IPS DF 4.7 (cell line): ENCODE results near the gene PPP1R36.
"Not testable (repeated sequence)": the region's sequence is repeated elsewhere in the genome, so short reads cannot be mapped to it uniquely, and the experiment has no call there.

ENCODE experiments used
- DNase-seq: peaks from one replicate; pipeline ENCODE4 v3.0.0-alpha.2; 2013; ENCODE audit warnings: low spot score; ENCODE audit errors: extremely low read depth

Gene PPP1R36

DNA sequence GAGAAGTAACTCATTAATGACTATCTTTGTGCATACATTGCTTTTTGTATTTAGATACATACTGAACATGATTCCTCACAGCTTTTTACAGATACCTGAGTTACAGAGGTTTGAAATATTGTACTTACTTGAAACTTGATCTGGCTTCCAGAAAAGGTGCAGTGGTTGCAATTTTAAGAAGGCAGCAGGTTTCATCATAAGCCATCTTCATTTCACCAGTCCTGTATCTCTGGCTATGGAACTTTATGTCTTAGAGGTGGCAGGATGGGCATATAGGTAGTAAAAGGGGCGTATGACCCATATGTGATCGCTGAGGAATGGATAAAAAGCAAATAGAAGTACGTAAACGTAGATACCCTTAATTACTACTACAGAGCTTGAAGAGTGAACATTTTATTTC, 31.5 kb upstream of the PPP1R36 start:
- no peak for DNase-seq

GRCh38 chr14:64520699-64521098, 29.1 kb upstream of the PPP1R36 start:
- DNase-seq: no peak

DNA sequence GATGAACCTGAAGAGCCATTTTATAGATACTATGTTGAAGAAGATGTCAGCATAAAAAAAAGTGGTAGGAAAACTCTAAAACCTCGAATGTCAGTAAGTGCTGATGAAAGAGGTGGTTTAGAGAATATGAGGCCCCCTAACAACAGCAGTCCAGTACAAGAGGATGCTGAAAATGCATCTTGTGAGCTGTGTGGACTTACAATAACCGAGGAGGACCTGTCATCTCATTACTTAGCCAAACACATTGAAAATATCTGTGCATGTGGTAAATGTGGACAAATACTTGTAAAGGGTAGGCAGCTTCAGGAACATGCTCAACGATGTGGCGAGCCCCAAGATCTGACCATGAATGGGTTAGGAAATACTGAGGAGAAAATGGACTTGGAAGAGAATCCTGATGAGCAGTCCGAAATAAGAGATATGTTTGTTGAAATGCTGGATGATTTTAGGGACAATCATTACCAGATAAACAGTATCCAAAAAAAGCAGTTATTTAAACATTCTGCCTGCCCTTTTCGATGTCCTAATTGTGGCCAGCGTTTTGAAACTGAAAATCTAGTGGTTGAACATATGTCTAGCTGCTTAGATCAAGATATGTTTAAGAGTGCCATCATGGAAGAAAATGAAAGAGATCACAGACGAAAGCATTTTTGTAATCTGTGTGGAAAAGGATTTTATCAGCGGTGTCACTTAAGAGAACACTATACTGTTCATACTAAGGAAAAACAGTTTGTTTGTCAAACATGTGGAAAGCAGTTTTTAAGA, 27.0 kb upstream of the PPP1R36 start:
- DNase-seq: no peak

DNA sequence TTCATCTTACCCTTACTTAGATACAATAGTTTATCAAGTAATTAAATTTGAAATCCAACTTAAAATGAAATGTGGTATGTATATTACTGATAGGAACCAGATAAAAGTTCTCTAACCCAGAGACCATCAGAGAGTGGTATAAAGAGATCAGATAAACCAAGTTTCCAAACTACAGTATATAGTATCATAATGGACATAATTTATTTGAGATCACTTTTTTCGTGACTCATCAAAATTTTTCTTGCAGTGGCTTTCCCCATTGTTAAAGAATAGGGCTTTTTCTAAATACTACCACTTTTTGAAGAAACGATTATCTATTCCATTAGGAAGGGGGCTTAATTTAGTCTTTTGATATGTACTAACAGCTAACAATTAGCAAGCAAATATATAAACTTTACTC, 24.4 kb upstream of the PPP1R36 start:
- no peak for DNase-seq

DNA sequence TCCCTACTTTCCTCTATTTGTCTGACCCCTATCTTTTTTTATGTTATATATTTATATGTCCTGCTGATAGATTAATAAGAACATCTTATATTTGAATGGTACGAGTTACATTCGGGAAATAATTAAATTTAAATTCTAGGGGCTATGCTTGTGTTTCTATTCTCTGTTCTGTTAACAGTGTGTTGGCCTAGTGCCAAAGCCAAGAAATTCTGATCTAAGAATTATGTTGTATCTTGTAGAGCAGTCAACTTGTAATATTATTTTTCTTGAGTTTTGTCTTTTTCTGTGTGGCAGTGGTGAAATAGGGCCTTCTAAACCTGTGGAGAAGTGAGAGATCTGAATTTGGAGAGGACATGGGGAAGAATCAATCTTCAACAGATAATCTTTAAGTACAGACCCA, 18.2 kb upstream of the PPP1R36 start:
- no peak for DNase-seq

GRCh38 chr14:64536488-64537245, 13.1 kb upstream of the PPP1R36 start:
- DNase-seq: no peak

DNA sequence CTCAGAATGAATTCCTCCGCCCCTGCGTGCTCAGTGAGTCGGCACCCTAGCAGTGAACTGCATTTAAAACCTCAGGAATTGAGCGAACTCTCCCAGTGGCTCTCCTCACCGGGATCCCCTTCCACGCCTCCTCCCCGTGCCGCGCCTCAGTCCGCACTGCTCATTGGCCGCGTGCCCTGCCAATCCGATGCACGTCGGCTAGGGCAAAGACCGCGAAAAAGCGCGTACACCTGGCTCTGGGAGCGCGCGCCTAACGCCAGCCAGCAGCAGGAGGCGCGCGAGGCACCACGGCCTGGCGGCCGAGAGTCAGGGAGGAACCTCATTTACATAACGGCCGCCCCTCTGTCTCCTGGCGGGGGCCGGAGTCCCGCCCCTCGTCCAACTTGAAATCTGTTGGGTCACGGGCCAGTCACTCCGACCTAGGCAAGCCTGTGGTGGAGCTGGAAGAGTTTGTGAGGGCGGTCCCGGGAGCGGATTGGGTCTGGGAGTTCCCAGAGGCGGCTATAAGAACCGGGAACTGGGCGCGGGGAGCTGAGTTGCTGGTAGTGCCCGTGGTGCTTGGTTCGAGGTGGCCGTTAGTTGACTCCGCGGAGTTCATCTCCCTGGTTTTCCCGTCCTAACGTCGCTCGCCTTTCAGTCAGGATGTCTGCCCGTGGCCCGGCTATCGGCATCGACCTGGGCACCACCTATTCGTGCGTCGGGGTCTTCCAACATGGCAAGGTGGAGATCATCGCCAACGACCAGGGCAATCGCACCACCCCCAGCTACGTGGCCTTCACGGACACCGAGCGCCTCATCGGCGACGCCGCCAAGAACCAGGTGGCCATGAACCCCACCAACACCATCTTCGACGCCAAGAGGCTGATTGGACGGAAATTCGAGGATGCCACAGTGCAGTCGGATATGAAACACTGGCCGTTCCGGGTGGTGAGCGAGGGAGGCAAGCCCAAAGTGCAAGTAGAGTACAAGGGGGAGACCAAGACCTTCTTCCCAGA, 9.3 kb upstream of the PPP1R36 start, which contains the start of gene HSPA2:
TSS of gene HSPA2 (plus strand) at position 534 of the 995 bp plus-strand sequence. CDS start at position 643, 109 bp downstream.
- peak; percentile 93 for DNase-seq

- DNase-seq: no peak
These were observed 8.3 kb upstream of the PPP1R36 start for GRCh38 chr14:64541261-64541971.

- no peak for DNase-seq
These were observed 7.6 kb upstream of the PPP1R36 start for GRCh38 chr14:64541972-64542835.

DNA sequence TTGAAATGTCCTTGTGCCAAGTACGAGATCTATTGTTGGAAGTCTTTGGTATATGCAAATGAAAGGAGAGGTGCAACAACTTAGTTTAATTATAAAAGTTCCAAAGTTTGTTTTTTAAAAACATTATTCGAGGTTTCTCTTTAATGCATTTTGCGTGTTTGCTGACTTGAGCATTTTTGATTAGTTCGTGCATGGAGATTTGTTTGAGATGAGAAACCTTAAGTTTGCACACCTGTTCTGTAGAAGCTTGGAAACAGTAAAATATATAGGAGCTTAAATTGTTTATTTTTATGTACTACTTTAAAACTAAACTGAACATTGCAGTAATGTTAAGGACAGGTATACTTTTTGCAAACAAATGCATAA, 6.9 kb upstream of the PPP1R36 start:
- DNase-seq: no peak

DNA sequence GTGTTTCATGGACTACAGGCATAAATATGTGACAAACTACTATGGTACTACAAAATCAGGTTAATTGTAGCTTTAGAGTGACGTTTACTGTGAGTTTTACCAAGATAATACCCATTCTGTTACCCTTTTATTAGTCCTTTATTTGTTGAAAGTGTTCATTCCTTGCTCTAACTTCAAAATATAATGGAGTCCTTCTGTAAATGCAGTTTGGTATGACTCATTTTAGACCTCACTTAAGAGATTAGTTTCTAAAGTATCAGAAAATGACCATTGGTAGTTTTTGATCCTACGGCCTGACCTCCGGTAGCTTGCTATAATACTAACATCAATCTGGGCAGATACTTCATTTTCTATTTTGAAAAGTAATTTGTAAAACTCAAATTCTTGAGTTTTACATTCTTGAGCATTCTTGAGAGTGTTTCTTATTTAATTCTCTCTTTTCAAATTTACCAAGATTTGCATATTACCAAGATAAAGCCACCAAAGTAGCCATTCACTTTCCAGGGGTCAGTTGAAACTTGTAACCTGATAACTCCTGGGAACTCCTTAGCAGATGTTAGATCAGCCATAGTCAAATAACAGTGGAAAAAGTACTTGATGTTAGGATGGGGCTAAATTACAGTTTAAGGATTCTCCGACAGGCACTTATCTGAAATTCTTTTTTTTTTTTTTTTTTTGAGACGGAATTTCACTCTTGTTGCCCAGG, 5.0 kb upstream of the PPP1R36 start:
- no peak for DNase-seq

GRCh38 chr14:64549016-64549415, 745 bp upstream of the PPP1R36 start:
- DNase-seq: no peak

- no peak for DNase-seq
These were observed 1.0 kb downstream of the PPP1R36 start for GRCh38 chr14:64550621-64551333.

- DNase-seq: no peak
These were observed 4.8 kb downstream of the PPP1R36 start for GRCh38 chr14:64554556-64554955.

- DNase-seq: no peak
These were observed 6.8 kb downstream of the PPP1R36 start for GRCh38 chr14:64556526-64556925.

GRCh38 chr14:64558216-64558615, 8.5 kb downstream of the PPP1R36 start:
- not testable (repeated sequence) for DNase-seq

DNA sequence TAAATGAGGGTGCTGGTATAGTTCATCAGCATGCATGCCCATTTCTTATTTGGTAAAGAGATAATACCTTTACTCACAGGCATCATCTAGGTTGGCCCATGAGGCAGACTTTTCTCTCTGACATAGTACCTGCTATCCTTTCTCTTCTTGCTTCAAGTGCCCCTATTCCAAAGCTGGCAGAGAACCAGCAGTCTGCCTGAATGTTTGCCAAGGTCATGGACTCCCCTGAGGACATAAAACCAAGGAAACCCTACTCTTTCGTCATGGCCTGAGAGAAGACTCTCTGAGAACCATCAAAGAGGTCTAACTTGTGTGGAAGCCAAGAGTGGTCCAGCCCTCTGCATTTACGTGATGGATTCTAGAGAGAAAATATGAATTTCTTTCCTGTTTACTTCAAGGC, 11.9 kb downstream of the PPP1R36 start:
- DNase-seq: no peak

GRCh38 chr14:64562436-64562835, 12.7 kb downstream of the PPP1R36 start:
- no peak for DNase-seq

GRCh38 chr14:64563696-64564095, 13.9 kb downstream of the PPP1R36 start:
- no peak for DNase-seq
